NCI-H2029 (cell line): Measurements from ENCODE around the gene FOXP2.
A peak's percentile ranks its signal among the peaks of the same experiment; 100 is the strongest.

Source experiments
- DNase-seq: peaks from one replicate; lab custom pipeline; 2025; lab: John Stamatoyannopoulos, UW

The FOXP2 gene

GRCh38 chr7:114653364-114654088 is 238.9 kb downstream of the FOXP2 start:
- peak; percentile 66 for DNase-seq

- no peak for DNase-seq
Observed at GRCh38 chr7:114656466-114656865, 241.9 kb downstream of the FOXP2 start.

- no peak for DNase-seq
Observed at GRCh38 chr7:114657279-114657678, 242.7 kb downstream of the FOXP2 start.

GRCh38 chr7:114658216-114658615 is 243.6 kb downstream of the FOXP2 start:
- DNase-seq: no peak

- no peak for DNase-seq
Observed at GRCh38 chr7:114659409-114660125, 245.0 kb downstream of the FOXP2 start.

GRCh38 chr7:114660126-114660486 is 245.5 kb downstream of the FOXP2 start:
- peak; percentile 45 for DNase-seq

GRCh38 chr7:114660753-114661152 is 246.1 kb downstream of the FOXP2 start:
- no peak for DNase-seq

GRCh38 chr7:114662002-114662677 is 247.5 kb downstream of the FOXP2 start:
- no peak for DNase-seq

- DNase-seq: peak; percentile 15
Observed at GRCh38 chr7:114663502-114663901, 248.9 kb downstream of the FOXP2 start.

GRCh38 chr7:114670676-114671075 is 256.1 kb downstream of the FOXP2 start:
- no peak for DNase-seq

- DNase-seq: no peak
Observed at GRCh38 chr7:114671563-114672123, 257.0 kb downstream of the FOXP2 start.

GRCh38 chr7:114678116-114678515 is 263.5 kb downstream of the FOXP2 start:
- no peak for DNase-seq

- no peak for DNase-seq
Observed at GRCh38 chr7:114687238-114687637, 272.6 kb downstream of the FOXP2 start.

GRCh38 chr7:114688443-114689055 is 273.9 kb downstream of the FOXP2 start:
- DNase-seq: no peak

GRCh38 chr7:114689406-114689805 is 274.8 kb downstream of the FOXP2 start:
- DNase-seq: no peak

- no peak for DNase-seq
Observed at GRCh38 chr7:114691605-114692004, 277.0 kb downstream of the FOXP2 start.

- DNase-seq: no peak
Observed at GRCh38 chr7:114695182-114695581, 280.6 kb downstream of the FOXP2 start.

- DNase-seq: no peak
Observed at GRCh38 chr7:114700247-114700928, 285.8 kb downstream of the FOXP2 start.

- DNase-seq: no peak
Observed at GRCh38 chr7:114703677-114704076, 289.1 kb downstream of the FOXP2 start.

GRCh38 chr7:114708646-114709045 is 294.0 kb downstream of the FOXP2 start:
- no peak for DNase-seq

- DNase-seq: no peak
Observed at GRCh38 chr7:114710499-114710898, 295.9 kb downstream of the FOXP2 start.

GRCh38 chr7:114711241-114711640 is 296.6 kb downstream of the FOXP2 start:
- DNase-seq: no peak
